Stimulated activated CD8-positive, alpha-beta memory T cell treated with anti-CD3 and anti-CD28 coated beads, Interleukin-12 subunit alpha, Interleukin-12 subunit beta, amount 100 ng/mL, for 1 hour (primary cell): ENCODE measurements around the gene ANKS1B.
"Not testable (repeated sequence)": the region's sequence is repeated elsewhere in the genome, so short reads cannot be mapped to it uniquely, and the experiment has no call there.

Source experiments
- DNase-seq: peaks from one replicate; pipeline ENCODE4 v3.0.0-alpha.2; 2020; ENCODE audit warnings: low read depth

Gene ANKS1B

DNA sequence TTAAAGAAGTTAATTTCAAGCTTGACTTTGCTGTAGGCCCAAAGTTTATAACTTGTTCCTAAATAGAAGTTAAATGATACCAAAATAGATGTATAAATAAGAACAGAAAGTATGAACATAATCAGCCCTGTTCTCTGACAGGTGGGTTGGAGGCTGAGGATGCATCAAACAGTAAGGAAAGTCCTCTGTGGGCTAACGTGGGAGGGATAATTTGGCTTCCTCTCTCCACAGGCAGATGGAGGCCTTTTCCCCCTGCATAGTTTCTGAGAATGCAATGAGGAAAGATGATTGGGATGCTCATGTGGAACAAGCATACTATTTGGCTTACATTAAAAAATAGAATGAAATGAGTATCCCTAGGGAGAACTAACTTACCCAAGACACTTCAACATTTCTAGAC lies 280.7 kb downstream of the ANKS1B start:
- no peak for DNase-seq

DNA sequence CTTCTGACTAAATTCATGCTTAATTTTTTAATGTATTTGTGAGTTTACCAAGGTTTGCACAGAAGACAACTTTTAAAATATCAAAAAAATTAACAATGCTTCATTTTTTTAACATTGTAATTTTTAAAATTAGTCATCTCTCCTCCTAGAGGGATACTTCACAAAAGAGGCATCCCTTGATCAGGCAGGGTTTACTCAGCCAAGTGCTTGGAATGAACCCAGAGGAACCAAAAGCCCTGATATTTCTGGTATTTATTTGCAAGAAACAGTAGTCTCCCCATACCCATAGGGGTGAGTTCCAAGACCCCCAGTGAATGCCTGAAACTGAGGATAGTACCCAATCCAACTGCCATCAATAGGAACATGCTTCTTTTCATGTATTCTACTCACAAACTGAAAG lies 284.7 kb downstream of the ANKS1B start:
- no peak for DNase-seq

DNA sequence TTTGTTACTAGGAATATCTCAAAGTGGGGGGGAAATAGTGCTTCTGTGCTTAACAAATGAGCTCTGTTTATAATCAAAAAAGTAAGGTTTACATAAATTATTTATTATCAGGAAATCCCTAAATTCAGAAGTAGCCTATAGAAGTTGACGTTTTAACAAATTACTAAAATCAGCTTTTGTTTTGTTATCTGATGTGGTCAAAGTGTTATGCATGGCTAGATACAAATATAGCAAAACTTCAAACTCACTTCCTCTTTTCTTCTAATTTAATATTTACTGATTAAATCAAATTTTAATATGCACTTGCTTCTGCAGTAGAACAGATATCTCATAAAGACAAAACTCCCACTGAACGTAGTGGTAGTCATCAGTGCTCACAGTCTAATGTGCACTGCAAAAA lies 289.7 kb downstream of the ANKS1B start:
- DNase-seq = no peak

DNA sequence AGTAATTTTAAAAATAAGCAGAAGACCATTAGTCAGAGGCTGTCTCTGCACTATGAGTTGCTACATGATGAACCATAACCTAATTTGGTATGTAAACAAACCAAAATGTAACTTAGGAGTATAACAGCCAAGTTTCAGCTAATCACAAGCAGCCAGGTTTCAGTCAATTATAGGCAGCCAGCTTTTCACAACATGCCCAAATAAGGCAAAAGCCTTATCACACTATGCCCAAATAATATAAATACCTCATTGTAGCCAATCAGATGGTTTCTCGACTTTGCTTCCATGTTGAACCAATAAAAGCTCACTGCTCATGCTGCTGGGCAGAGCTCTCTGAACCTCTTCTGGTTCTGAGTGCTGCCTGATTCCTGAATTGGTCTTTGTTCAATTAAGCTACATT lies 298.6 kb downstream of the ANKS1B start:
- no peak for DNase-seq

DNA sequence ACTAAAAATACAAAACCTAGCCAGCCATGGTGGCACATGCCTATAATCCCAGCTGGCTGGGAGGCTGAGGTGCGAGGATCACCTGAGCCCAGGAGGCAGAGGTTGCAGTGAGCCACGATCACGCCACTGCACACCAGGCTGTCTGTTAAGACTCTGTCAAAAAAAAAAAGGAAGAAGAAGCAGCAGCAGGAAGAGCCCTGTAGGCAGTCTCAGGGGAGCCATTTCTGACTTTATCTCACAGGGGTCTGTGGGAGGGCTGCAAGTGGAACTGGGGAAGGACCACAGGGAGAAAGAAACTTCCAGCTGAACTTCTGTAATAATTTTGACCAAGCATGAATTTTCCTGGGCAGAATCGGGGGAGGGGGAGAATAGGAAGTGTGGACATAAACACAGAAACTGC lies 304.5 kb downstream of the ANKS1B start:
- DNase-seq = no peak

DNA sequence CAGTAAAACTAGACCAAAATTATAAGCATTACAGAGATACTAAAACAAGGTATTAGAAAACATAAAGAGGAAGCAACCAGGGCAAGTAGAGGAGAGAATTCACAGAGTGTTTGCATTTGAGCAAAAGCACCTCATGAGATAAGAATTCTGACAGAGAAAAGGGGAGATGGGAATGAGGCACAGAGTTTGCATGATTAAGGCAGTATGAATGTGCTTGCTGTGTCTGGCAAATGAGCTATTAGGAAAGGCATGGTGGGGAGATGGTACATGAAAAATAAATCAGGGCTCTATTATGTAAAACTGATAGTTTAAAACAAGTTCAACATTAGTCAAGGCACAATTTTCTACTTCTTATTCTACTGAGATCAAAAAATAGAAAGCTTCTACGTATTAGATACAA lies 314.1 kb downstream of the ANKS1B start:
- no peak for DNase-seq

DNA sequence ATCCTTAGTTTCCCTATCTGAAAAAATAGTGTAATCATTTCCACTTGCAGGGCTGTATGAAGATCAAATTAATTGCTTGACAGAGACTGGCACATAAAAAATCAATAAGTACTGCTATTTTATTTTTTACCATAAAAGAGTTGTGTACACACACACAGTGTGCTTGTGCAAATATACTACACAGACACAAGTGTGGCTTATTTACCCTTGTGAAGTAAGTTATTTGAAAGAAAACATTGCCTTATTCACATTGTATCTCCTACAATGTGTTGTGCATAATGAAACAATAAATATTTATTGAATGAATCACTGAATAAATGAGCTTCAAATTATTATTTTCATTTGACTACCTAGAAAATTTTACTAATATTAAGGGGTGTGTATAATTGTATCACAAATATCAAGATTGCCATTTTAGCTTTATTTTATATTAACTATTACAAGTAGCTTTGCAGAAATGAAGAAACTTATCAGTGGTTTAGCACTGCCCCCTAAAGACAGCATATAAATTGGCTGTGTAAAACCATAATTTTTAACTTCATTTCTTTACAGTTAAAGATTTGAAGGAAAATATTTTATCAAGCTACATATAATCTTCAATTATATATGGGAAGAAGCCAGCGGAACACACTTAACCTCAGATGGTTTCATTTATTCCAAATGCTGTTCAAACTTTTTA lies 325.9 kb downstream of the ANKS1B start:
- no peak for DNase-seq

DNA sequence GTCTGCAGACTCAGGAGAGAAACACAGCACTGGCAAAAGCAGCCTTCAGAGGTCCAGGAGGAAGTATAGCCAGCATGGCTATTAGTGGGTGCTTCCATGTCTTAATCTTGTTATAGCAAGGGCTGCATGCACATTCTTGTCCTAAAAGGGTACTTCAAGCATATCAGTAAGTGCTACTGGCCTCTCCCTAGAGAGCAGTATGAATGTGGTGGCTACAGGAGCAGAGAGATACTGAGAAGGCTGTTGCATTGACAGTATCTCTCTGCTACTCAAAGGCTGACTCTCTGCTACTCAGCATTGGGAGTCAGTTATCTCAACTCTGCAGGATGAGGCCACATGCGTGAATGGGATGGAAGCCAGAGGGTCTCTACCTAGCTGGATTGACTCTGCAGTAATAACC lies 335.2 kb downstream of the ANKS1B start:
- DNase-seq = no peak

DNA sequence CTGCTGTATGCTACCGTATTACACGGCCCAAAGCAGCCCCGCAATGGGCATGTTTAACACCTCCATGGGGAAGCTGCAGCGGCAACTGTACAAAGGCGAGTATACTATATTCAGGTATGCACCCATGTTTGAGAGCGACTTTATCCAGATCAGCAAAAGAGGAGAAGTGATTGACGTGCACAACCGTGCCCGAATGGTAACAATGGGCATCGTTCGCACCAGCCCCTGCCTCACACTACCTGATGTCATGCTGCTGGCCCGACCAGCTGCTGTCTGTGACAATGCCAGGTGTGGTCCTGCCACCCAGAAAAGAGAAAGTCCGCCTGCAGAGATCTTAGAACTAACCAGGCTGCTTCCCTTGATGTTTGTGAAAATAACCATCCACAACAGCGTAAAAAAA lies 336.6 kb downstream of the ANKS1B start:
- DNase-seq = no peak

DNA sequence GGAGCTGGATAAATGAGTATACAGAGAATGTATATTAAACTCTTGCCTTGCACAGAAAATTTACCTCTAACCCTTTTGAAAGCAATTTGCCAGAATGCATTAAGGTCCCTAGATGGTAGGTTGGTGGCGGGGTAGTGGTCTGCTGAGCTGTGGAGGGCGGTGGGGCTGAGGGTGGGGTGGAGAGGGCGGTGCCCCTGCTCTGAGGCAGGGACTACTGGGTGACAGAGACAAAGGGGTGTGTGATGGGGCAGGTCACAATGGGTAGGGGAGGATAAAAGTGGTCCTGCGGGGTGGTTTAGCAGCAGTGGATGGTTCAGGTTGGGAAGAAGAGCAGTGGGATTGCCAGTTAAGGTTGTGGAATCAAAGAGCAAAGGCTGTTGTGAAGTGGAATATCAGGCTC lies 337.3 kb downstream of the ANKS1B start, which contains the start of gene GARIN6:
TSS of gene GARIN6 (plus strand) at position 301 of the 400 bp plus-strand sequence. CDS start 422 bp downstream, outside the sequence.
- DNase-seq = no peak

DNA sequence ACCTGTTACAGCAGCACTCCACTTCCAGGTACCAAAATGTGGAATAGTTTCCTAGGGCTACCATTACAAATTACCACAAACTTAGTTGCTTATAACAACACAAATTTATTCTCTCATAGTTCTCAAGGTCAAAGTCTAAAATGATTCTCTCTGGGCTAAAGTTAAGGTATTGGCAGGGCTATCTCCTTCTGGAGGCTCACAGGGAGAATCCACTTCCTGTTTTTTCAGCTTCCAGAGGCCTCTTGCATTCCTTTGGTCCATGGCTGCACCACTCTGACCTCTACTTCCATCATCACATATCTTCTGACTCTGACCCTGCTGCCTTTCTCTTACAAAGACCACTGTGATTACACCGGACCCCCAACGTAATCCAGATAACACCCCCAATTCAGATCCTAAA lies 340.1 kb downstream of the ANKS1B start:
- DNase-seq = no peak

DNA sequence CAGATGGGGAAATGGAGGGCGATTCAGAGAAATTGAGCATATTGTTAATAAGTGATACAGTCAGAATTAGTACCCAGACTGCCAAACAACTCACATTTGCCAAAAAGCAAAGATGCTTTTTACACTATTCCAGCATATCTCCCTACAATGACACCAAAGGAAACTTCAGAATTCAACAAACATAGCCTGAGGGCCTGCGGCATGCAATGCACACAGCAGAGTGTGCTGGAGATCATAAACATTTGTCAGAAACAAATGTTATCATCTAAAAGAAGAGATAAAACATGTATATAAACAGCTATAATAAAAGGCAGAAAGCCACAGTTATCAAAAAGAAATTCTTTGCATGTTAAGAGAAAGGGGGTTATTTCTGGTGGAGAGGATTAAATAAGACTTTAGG lies 357.3 kb downstream of the ANKS1B start:
- no peak for DNase-seq

DNA sequence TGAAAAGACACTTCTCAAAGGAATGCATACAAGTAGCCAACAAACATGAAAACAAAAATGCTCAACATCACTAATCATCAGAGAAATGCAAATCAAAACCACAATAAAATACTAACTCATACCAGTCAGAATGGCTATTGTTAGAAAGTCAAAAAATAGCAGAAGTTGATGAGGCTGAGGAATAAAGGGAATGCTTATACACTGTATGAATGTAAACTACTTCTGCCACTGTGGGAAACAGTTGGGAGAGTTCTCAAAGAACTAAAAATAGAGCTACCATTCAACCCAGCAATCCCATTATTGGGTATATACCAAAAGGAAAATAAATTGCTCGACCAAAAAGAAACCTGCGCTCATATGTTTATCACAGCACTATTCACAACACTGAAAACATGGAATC lies 360.1 kb downstream of the ANKS1B start:
- DNase-seq = not testable (repeated sequence)

DNA sequence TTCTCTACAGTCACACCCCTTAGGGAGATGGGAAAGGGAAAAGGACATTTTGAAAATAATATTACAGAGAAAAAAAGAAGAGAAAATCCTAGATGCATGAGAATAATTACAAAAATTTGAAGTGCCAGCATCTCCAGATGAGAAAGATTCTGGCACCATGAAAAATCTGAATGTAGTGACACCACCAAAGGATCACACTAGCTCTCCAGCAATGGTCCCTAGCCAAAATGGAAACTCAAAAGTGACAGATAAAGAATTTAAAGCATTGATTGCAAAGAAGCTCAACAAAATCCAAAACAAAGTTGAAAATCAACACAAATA lies 364.6 kb downstream of the ANKS1B start:
- DNase-seq = no peak

DNA sequence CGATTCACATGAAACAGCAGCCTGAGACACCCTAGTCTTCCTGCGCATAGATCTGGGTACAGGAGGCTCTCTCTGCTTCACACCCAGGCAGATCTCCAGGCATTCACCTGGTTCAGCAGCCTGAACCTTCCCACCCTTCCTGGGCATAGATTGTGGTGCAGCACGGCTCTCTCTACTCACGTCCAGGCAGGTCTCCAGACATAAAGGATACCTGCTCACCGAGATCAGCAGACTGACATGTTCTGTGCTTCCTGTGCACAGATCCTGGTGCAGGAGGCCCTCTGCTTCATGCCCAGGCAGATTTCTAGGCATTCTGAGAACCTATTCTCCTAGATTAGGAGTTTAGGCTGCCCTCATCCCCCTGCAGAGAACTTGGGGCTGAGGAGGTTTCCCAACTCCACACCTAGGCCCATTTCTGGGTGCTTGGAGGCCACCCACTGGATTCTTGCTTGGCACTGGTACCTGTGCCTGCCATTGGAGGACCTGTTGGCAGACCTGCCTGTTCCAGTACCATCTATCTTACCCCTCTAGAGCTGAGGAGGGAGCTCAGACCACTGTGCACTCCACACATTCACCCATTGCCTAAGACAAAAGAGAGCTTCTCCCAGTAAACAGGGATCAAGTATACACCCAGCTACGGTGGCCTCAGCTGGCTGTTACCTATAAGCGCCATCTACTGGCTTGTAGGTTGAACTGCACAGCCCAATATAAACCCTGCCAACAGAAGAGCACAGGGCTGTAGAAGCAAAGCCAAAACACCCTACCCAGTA lies 365.2 kb downstream of the ANKS1B start:
- DNase-seq = no peak

DNA sequence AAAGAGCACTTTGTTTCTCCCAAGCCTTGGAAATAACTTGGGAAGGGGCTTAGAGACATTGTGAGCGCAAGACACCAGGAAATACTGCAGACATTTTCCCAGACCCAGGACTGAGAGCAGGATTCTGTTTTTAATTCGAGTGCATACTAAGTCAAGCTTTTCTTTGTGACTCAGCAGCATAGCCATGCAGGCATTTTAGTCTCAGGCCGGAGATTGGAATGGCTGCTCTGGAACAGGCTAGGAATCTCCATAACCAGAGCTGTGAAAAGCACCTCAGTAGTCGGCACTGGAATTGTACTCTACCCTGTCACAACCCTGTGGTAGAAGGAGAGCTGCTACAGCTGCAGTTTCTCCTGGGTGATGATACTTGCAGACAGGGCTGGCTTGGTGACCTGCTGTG lies 366.1 kb downstream of the ANKS1B start:
- DNase-seq = no peak

DNA sequence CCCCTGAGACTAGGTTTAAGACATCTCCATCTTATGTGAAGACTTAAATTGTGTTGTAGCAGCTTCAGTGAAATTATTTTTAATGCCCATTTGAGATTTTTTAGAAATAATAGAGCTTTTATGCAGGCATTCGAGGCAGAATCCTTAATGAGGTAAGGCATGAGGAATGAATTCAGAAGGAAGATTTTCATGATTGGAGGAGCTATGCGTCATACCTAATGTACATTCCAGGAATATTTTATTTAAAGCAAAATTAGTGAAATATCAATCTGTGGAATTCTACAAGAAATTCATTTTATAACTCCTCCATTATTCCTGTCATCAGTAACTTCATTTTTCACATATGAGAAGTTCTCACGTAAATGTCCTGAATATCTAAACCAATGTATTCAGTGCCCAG lies 373.1 kb downstream of the ANKS1B start:
- DNase-seq = no peak

DNA sequence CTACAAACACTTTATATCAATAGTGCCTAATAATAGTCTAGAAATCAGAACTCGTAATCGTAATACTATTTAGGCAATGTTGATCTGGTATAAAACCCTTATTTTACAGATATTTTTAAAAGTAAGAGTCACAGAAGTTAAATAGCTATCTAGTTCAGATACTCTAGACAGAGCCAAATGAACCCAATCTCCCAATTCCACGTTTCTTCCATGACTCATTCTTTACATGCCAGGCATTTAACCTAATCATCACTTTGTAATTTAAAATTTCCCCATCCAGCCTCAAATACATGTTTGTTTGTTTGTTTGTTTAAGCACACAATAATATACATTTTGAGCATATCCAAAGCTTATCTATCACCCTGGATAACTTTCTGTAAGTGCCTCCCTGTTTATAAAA lies 373.6 kb downstream of the ANKS1B start:
- DNase-seq = no peak

DNA sequence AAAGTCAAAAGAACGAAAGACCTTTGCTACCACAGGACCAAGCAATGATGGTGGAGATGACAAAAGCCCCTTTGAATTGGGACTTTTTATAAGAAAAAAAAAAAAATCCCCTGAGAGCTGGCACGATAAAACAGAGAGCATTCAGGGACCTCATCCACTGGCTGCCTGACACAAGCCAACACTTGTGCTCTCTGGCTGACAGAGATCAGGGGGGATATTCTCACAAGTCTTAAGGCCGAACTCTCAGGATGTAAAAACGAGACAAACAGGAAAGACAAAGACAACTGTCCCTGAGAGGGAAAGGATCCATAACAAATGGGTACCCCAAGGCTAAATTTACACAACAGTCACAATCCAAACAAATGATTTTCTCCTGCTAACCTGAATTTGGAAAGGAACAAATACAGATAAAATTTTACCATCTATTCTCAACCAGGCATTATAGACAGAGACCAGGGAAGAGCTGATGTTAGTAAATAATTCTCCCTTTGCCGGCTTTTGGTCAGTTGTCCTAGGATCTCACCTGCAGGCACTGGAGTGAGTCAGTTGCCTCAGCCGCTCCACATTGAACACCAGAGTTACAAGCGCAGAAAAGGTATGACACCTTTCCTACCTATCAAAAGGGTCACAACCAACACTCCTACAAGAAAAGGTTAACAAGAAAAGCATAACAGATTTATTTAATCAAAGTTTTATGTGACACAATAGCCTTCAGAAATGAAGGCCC lies 375.1 kb downstream of the ANKS1B start:
- DNase-seq = no peak

DNA sequence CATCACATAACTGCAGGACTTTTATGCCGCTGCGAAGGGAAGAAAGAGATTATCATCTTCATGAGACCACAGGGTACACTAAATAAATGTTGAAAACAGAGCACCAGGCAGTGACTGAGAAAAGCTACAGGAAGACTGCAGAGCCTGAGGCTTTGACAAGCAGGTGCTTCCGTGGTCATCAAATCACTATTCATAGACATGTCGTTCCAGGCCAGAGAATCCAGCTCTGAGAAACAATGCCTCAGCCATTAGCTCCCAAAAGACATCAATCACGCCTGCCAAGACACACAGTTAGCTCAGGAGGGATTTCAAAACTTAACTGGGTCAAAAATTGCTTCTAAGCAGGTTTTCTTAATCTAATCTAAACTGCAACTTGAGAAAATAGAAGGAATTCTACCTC lies 384.3 kb downstream of the ANKS1B start:
- DNase-seq = no peak

DNA sequence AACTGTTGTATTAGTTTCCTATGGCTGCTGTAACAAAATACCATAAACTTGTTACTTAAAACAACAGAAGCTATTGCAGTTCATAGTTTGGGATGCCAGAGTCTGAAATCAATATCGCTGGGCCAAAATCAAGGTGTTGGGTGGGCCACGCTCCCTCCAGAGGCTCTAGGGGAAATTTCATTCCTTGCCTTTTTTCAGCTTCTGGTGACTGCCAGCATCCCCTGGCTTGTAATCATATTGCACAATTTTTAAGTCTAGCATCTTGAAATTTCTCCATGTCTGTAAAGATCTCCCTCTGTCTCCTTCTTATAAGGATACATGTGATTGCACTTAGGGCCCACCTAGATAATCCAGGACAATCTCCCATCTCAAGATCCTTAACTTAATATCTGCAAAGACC lies 386.0 kb downstream of the ANKS1B start:
- DNase-seq = no peak

DNA sequence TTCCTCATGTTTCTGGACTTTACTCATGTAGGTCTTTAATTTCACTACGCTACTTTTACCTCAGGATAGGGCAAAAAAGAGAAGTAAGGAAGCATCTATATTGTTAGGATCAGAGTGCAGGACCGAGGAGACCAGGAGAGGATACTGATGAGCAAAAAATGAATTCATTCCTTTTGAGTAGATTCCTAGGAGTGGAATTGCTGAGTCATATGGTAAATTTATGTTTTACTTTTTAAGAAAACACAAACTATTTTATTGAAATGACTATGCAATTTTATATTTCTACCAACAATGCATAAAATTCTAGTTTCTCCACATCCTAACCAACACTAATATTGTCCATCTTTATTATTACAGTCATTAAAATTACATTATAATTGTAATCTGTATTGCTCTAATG lies 388.0 kb downstream of the ANKS1B start:
- no peak for DNase-seq

DNA sequence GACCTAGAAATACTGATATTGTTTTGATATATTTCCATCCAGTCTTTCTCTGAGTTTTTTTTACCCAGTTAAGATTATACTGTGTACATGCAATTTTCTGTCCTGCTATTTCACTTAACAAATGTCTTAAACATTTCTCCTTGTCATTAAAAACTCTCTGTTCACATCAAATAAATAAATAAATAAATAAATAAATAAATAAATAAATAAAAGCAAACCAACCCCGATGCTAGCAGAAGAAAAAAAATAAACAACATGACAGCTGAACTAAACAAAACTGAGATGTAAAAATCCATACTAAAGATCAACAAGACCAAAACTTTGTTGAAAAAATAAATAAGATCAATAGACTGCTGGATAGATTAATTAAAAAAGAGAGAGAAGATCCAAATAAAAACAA lies 407.6 kb downstream of the ANKS1B start:
- not testable (repeated sequence) for DNase-seq
